ELR (cell line): Measurements from ENCODE around the gene RCAN2.
A peak's percentile ranks its signal among the peaks of the same experiment; 100 is the strongest.

Source experiments
- DNase-seq: peaks from one replicate; pipeline ENCODE4 v3.0.0-alpha.2; 2015; ENCODE audit warnings: low read depth

The RCAN2 gene

DNA sequence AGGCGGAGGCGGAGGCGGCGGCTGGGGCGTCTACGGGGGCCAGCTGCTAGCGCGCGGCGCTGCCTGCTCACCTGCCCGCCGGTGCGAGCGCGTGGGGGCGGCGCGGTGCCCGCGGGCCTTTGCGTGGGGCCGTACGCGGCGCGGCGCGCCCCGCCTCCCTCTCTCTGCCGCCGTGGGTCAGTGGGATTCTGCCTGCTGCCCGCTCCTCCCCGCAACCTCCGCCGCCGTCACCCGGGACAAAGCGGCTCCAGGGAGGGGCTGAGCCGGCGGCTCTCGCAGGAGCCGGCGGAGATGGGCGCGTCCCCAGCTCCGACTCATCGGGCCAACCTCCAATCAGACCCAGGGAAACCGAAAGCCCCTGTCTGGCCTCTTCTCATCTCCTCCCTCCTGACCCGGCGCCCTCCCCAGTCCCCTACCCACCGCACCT, at the start of gene RCAN2:
Gene RCAN2, minus strand, starts transcription at position 249 of the 427 bp plus-strand sequence.
- DNase-seq = peak; percentile 48

DNA sequence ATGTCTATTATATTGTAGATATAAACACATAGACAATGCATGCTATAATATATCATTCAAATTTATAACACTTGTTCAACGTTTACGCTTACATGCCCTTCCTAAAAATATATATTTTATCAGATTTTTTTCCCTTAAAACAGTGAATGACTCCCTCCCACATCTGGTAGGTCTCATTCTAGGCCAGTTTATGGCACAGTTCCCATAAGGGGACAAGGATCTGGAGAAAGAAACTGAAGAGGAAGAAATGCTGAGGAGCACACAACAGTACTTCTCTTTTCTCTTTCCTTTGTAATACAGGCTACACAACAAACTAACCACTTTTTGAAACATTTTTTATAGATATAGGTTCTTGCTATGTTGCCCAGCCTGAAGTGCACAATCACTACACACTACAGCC, 48.6 kb upstream of the RCAN2 start:
- no peak for DNase-seq

DNA sequence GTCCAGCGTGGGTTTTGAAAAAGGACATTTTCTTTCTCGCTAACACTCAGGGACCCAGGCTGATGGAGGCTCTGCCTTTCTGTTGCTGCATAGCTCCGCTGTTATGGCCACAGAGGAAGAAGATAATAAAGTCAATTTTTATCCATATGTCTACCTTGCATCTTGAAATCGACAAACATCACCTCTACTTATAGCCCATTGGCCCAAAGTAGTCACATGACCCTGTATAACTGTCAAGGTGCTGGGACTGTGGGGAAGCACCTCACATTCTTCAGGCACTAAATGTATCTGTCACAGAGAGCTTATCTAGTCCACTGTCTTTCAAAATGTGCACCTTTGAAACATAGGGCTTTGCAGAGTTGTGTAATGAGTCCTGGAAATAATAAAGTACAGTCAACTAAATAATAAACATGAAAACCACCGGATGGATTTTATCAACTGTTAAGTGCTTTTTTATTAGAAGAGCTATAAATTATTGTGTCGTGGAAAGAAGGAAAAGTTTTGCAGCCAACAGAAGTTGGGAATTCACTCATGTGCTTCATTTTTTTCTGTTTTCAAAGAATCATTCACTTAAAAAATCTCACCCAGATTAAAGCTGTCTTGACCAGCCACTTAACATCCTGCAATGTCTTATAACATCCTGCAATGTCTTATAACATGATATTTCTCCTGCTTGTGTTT, 47.7 kb upstream of the RCAN2 start:
- no peak for DNase-seq

DNA sequence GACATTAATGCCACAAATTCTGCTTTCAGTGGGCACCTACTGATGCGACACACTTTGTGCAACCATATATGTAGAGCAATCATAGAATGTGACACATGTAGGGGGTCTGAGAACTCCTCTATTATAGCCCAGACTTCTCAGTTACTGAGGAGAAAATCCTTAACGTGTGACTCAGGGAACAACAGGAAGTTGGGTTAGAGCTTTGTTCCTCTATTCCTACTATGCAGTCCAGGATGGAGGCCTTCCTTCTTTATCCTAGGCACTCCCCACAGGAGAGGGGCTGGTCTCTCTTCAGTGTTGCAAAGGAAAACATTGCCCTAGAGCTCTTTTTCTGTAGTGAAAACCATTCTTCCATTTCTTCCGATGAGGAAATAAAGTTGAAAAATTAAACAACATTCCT, 39.6 kb upstream of the RCAN2 start:
- DNase-seq = no peak

DNA sequence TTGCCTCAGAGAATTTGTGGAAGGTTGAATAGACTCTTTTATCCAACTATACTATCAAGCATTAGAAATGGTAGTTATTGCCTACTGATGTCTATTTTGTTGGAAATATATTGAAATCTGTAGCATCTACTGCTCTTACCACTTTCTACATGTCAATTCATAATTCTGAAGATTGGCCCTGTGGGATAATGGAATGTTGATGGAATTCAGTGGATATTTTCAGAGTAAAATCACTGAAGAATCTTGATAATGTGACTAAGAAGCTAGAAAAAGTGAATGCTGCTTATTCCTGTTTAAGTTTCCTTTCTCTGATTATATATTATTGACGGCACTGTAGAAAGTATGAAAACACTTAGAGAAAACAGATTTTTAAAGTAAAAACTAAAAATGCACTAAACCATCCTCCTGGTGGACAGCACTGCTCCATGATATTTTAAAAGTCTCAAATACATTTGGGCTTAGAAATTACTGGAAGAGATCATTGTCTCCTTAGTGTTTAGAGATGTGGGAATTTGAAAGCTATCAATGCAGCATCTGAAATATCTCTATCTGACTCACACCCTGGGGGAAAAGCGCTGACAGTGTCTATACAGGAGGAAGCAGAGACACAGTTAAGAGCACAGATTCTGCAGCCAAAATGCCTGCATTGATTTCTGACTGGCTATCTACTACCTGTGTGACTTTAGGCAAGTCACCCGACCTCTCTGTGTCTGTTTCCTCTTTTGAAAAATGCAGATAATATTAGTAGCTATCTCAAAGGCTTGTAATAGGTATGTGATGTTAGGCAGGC, 37.9 kb upstream of the RCAN2 start:
- DNase-seq = no peak

DNA sequence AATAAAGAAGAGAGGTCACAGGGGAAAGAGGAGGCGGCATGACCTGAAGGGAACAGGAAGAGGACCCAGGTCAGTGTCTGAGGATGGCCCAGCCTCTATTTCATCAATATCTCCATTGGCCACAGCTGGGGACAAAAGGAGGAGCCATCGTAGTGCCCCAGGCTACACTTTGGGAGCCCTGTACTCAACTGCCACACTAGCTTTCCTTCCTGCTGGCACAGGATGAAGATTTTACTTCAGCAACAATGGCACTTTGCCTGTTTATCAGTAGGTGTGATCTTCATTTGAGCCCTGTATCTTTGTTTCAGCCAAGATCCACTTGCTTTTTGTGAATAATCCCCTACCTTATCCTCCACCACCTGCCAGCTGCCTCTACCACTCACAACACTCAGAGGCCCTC, 35.4 kb upstream of the RCAN2 start:
- DNase-seq = no peak

DNA sequence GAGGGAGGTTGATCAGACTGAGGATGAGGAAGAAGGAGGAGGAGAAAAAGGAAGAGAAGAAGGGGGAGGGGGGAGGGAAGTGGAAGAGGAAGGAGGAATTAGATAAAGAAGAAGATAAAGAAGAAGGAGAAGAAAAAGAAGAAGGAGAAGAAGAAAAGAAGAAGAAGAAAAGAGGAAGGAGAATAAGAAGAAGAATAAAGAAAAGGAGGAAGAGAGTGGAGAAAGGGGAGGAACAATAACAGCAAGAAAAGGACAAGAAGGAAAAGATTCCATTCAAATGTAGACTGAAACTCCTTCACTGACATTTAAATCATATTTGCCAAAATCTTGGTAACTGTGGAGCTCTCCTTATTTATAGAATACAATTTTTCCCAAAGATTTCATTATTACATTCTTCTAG, 34.3 kb upstream of the RCAN2 start:
- DNase-seq = no peak

DNA sequence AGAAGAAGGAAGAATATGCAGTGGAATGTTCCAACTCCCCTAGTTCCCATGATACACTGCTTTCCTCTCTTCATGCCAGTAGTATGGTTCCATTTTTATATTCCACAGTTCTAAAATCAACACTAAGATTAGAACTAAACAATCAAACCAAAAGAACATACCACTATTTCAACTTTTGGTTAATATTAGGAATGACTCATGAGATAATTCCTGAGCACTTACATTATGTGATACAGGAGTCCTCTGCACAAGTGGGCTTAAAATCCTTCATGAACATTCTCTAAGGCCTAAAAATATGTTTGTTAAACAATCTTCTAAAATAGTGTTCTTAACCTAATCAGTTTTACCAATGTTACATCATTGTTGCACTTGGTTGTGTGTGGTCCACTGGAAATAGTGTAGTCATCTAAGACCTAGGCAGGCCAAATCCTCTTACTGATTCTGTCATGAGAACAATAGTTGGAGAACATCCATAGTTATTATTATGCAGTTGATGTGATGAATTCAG, 30.3 kb upstream of the RCAN2 start:
- no peak for DNase-seq

DNA sequence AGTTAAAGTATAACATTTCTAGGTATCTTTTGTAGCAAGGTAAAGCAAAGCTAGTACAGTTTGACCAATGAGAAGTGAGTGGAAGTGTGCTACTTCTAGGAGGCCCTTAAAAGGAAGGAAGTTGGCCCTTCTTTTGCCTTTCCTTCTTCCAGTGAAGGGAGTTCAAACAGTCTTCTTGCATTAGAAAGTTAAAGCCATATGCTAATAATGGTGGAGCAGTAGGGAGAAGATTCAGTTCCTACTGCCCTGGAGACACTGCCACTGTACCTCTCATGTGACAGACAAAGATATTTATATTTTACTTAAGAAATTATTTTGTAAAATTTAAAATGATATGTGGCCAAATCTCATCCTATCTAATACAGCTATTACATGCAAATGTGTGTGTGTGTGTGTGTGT, 26.0 kb upstream of the RCAN2 start:
- no peak for DNase-seq

DNA sequence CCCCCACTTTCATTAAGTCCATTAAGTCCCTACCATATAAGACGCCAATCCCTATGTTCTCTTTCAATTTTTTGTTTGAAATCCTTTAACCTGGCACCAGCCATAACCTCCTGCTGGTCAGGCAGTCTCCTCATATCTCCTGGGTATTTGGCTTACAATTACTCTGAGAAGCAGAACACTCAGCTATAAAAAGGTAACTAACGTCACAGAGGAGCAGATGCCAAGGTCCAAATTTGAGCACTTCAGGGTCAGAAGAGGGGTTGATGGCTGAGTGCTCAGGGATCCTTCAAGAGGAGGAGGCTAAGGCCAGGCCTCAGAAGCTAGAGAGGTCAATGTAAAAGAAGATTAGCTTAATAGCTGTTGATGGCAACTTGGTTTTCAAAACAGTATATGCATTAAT, 22.3 kb upstream of the RCAN2 start:
- DNase-seq = no peak

DNA sequence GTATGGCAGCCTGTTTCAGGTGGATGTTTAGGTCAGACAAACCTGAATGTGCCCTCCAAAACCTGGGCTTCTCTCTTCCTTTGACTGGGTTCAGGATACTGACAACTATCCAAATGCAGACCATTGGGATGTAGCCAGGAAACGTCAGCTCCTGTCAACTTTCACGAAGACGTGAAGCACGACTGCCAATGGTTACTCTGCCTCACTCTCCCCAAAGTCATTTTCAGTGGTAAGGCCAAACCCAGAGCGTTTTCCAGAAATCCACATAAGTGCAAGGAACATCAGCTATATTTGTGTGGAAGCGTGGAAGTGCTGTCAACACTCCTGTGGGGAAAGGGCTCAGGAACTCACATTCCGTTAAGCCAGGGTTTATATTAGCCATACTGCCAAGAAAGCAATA, 20.1 kb upstream of the RCAN2 start:
- DNase-seq = no peak

DNA sequence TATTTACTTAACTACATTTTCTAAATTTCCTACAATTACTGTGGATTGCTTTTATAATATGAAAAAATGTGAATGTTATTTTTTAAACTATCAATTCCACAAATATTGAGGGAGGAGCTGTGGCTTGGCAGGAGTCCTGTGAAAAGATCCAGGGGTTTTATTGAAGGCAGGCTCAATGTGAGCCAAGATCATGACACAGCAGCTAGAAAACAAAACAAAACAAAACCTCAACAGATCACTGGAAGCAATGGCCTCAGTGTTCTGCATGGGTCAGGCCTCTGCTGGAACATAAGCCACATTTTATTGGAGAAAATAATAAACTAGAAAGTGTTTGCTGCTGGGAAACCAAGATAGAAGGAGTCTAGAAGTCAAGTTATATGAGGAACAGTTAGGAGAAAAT, 19.4 kb upstream of the RCAN2 start:
- DNase-seq = no peak

DNA sequence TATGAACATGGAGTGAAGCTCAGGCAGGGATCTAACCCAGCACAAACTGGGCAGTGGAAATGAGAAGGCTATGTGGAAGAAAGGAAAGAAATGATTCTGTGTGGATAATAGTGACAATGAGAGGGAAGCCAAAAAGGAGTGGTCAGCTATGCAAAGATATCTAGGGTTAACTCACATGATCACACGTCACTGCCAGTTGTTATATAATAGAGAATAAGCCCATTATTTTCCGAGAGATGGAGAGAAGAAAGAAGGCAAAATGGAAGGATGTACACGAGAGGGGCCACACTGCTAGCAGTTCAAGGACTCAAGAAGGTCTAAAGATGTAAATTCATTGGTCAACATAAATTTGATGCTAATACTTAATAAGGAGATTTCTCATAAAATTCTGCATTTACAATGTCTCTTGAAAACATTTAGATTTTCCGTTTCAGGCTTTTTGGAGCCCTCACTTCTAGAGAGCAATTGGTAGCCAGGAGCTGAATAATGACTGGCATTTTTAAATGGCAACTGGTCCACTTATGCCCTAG, 18.8 kb upstream of the RCAN2 start:
- no peak for DNase-seq

DNA sequence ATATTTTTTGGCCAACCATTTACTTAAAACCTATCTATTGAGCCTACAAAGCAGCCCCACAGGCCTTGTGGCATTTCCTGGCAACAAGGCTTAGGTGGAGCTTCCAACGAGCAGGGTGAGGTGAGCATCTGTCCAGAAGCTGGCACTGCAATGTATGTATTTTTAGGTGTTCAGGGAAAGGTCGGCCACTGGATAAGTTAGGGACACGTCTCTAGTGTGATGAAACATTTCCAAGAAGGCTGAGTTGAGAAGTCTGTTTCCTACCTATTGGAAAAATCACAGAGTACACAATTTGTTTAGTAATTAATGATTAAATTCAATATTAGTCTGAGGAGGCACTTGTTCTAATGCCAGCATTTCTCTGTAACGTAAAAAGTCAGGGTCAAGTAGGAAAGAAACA, 17.8 kb upstream of the RCAN2 start:
- no peak for DNase-seq

DNA sequence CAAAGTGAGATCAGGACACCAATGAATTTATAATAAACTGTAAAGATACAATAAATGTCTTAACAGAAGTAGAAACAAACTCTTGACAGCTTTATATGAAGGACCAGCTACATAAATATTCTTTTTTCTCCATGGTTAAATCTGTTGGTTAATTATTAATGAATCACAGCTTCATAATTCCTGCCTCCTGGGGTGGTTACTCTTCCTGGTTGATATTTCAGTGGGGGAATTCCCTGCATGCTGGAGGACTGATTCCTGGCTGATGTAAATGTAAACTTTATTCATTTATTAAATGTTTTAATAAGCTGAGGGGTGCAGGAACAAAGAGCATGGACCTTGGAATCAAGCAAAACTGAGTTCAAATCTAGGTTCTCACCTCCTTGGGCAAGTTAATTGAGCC, 16.2 kb upstream of the RCAN2 start:
- no peak for DNase-seq

DNA sequence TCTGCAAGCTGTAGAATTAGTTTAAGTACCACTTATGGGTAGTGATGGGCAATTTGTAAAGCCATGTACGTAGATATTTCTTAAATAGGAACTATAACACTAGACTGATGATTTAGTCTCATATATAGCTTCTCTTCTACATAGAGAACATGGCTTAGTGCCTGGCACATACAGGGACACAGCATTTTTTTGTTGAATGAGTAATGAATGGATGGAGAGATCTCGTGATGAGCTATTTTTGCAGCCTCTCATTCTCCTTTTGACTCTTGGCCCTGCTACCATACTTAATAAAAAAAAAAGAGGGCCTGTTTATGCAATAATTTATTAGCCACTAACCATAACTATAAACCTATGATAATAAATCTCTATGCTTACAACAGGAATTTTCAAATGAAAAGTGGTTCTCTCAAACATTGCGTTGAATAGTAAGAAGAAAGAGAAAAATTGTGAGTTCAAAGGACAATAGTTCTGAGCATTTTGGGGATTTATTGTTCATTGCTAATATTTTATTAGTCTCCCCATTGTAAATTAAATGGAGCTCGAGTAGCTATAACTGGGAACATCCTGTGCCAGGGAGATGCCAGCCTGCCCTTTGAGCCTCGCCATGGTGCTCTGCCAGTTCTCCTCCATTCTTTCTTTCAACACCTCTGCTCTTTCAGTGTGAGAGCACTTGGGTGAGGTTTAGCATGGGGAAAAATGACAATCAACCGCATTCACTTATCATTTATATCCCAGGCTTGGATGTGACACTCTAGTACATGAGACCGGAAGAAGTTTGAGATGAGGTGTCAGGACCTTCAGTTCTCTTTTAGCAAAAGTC, 14.7 kb upstream of the RCAN2 start:
- DNase-seq = no peak

DNA sequence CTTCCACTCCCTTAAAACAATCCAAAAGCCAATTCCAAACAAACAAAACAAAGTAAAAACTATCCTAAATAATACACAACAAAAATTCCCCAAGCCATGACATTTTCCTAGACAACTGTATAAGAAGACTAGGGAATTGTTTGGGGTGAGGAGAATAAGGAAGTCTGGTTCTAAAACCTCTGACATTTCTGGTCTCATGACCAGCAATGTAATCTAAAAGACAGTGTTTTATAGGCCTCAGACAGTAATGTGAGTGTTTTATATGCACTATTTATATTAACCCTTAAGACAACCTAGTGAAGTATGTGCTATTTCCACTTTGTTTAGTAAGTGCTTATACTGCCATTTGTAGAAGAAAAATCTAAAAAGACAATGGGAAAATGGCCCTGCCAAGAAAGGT, 13.0 kb upstream of the RCAN2 start:
- no peak for DNase-seq

DNA sequence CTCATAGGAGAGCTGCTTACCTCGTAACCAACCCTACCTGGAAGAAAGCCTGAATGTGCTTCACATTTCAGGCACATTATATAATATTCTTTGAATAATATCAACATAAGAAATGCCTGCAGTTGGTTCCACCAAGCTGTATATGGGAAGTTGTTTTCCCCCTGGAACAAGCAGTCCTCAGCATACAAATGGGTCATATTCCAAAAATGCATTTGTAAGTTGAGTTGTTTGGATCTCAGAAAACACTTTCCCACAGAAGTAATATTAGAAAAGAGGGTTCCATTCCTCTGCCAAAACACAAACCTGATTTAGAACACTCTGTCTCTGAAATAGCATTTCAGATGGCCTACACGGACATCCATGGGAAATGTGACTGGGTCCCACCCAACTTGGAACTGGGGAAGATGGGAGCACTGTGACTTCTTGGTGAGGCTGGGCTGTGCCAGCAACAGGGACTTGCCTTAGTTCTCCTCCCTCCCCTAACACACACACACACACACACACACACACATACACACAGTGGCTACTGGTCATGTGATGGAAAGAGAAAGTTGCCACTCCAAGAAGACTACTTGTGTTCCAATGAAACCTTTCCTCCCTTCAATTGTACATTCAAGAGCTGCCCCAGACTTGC, 11.4 kb upstream of the RCAN2 start:
- no peak for DNase-seq

DNA sequence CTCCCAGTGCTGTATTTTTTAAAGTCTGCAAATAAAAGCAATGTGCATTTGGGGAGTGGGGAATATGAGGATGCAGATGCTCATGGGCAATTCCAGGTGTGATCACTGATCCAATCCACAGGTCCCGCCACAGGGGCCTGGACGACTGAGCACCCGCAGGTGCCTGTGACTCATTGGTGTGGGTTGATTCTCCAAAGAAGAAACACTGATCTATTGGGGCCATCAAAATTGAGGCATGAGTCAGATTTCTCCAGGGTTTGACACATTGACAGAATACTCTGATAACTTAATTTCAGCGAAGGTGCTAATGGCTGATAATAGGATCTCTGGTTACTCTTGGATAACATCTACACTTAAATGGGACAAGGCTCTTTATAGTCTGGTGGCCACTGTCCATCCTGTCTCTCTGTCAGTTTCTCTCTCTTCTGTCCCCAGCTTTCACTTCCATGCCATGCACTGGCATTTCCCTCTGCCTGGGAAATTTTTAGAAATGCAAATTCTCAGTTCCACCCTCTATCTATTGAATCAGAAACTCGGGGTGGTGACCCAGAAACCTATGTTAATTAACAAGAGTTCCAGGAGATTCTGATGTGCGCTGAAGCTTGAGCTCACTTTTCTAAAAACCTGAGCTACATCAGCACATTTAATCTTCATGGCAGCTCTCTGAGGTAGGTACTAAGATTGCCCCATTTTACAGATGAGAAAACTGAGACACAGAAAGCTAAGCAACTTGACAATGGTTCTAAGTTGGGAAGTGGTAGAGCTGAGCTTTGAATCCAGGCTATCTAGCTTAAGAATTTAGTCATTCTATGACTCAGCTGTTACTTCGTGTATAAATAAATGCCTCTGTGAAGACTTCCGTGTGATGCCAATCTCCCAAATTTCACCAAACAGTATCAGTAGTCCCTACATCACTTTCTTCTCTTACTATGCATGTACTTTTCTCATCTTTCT, 10.2 kb upstream of the RCAN2 start:
- DNase-seq = peak; percentile 15

DNA sequence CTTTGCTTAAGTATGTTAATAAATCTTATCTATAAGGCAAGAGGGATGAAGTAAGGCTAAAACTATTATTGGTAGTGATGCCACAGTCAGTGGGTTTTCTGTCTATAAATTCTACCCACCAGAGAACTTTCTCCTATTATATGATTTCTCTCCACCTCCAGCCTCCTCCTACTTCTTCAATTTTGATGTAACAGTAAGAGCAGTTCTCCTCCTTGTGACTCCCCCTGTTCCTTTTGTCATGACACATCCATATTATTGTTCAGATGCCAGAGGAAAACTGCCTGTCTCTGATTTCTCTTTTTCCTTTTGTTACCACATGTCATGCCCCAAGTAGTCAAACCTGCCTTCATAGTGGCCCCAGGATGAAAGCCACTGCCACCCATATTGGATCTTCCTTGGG, 9.1 kb upstream of the RCAN2 start:
- DNase-seq = no peak
